Kidney (tissue), 14 donors: Measurements from ENCODE around the gene ITGA8. TPM values are rescaled to one million over a fixed set of nuclear protein-coding genes. Genes with fewer than 3 reads are reported as not detected.

Experiments used
- DNase-seq, 5 donors: peaks; one replicate each; pipeline ENCODE4 v3.0.0-alpha.2; 2013 to 2020
- FAIRE-seq: peaks from 2 replicates; lab custom pipeline; 2012; peaks lifted over from hg19 to GRCh38; lab: Jason Lieb, UNC
- H3K27ac ChIP-seq, 2 donors: one replicate each; pipeline ENCODE4 v1.7.0; 2013; ENCODE audit warnings: low read depth in 2 of 2, low read length in 2 of 2, inconsistent platforms in 1 of 2
- H3K27me3 ChIP-seq: one replicate; pipeline ENCODE4 v1.7.1; 2013; ENCODE audit warnings: low read length, inconsistent platforms; ENCODE audit not compliant: control insufficient read depth, insufficient read depth
- H3K36me3 ChIP-seq, 3 donors: one replicate each; pipeline versions ENCODE4 v1.7.0 to v1.7.1; 2013; ENCODE audit warnings: low read length in 3 of 3, control low read depth in 1 of 3, inconsistent platforms in 1 of 3; ENCODE audit not compliant: insufficient read depth in 3 of 3, control insufficient read depth in 2 of 3
- H3K4me1 ChIP-seq, 3 donors: one replicate each; pipeline versions ENCODE4 v1.7.0 to v1.7.1; 2013; ENCODE audit warnings: low read length in 3 of 3, inconsistent platforms in 1 of 3, low read depth in 1 of 3; ENCODE audit not compliant: control insufficient read depth in 2 of 3, insufficient read depth in 2 of 3
- H3K4me3 ChIP-seq, 3 donors: one replicate each; pipeline versions ENCODE4 v1.7.0 to v1.8.1; 2013; ENCODE audit warnings: low read length in 3 of 3, control low read depth in 1 of 3, inconsistent platforms in 1 of 3
- H3K9ac ChIP-seq, 3 donors: one replicate each; pipeline versions ENCODE4 v1.7.0 to v1.7.1; 2013; ENCODE audit warnings: low read length in 3 of 3, control low read depth in 1 of 3, inconsistent platforms in 1 of 3
- H3K9me3 ChIP-seq, 3 donors: one replicate each; pipeline versions ENCODE4 v1.7.0 to v1.7.1; 2013; ENCODE audit warnings: low read length in 3 of 3, control low read depth in 1 of 3, inconsistent platforms in 1 of 3; ENCODE audit not compliant: control insufficient read depth in 2 of 3, insufficient read depth in 1 of 3
- intact Hi-C: fragments of 100-400 bp; cut with DNase I; formaldehyde crosslinking; loops from one replicate; pipeline ENCODE4 v1.11.1; 2022
- polyA plus RNA-seq: library from polyadenylated mRNA; stranded (reverse); fragments of 350-450 nt; fragmentation: Illumina TruSeq; extraction: RNeasy Lipid Tissue Mini Kit (QIAGEN cat#74804); gene quantifications from one replicate; pipeline ENCODE4 v1.2.3, GENCODE V29; 2014; ENCODE audit warnings: low read depth, low replicate concordance; ENCODE audit not compliant: insufficient read depth
- total RNA-seq: library from RNA; stranded (reverse); fragmentation: NEBNext Ultra II Directional; extraction: Animal tissue kit (Norgen Biotek cat#: 25700); gene quantifications from one replicate; pipeline ENCODE4 v1.2.1, GENCODE V29; 2021
- TF ChIP-seq, protein P1 (sequence below): IDR thresholded peaks from 3 replicates; pipeline ENCODE4 v1.5.1; 2012; ENCODE audit warnings: mild to moderate bottlenecking, moderate library complexity, borderline replicate concordance; ENCODE audit not compliant: insufficient read depth; ENCODE audit errors: extremely low read depth
- donor health status: control.
- donor health status: control.
- donor health status: control.
- donor health status: control.
- donor health status: control.
- donor health status: DM: yes; HTN: yes; CAD: no.
- donor health status: Normal renal cell carcinoma (clear cell type).

Gene ITGA8
- total and polyA plus RNA-seq, 2 donors from 2014 or later: 10.8 to 22.1 TPM

DNA sequence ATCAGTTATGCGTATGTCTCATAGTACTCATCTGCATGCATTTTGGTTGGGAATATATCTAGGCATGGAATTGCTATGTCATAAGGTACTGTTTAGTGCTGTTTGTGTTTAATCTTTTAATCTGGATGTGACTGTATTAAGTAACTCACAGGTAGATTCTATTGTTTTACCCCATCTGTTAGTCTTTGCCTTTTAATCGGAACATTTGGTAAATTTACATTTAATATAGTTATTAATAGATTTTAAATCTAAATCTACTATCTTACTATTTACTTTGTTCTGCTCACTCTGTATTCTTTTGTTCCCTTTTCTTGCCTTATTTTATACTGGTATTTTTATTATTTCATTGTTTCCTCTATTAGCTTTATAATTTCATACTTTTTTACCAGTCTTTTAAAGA is 10.6 kb upstream of the ITGA8 start:
- H3K9ac ChIP-seq: no peak overlapping the region
- no peaks in the 10 kb centered on the region for H3K36me3 ChIP-seq
- H3K27me3 ChIP-seq: no peaks in the 10 kb centered on the region
- DNase-seq: no peak
- H3K4me3 ChIP-seq: no peak overlapping the region
- intact Hi-C loops: no loop called here
- H3K27ac ChIP-seq: no peak overlapping the region
- peaks cover 0 to 3% (median 0%) of the 10 kb centered on the region in 3 donors for H3K4me1 ChIP-seq
- TF ChIP-seq, protein P1, sequence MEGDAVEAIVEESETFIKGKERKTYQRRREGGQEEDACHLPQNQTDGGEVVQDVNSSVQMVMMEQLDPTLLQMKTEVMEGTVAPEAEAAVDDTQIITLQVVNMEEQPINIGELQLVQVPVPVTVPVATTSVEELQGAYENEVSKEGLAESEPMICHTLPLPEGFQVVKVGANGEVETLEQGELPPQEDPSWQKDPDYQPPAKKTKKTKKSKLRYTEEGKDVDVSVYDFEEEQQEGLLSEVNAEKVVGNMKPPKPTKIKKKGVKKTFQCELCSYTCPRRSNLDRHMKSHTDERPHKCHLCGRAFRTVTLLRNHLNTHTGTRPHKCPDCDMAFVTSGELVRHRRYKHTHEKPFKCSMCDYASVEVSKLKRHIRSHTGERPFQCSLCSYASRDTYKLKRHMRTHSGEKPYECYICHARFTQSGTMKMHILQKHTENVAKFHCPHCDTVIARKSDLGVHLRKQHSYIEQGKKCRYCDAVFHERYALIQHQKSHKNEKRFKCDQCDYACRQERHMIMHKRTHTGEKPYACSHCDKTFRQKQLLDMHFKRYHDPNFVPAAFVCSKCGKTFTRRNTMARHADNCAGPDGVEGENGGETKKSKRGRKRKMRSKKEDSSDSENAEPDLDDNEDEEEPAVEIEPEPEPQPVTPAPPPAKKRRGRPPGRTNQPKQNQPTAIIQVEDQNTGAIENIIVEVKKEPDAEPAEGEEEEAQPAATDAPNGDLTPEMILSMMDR: no peak
- no peak for FAIRE-seq
- no peaks in the 10 kb centered on the region for H3K9me3 ChIP-seq

DNA sequence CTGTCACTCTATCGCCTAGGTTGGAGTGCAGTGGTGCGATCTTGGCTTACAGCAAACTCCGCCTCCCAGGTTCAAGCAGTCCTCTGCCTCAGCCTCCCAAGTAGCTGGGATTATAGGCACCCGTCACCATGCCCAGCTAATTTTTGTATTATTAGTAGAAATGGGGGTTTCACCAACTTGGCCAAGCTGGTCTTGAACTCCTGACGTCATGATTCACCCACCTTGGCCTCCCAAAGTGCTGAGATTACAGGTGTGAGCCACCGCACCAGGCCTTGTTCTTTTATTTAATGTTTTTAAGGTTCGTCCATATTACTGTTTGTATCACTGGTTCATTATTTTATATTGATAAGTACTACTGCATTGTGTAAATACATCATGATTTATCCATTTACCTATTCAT is 10.2 kb upstream of the ITGA8 start:
- H3K9ac ChIP-seq: no peak overlapping the region
- H3K36me3 ChIP-seq: no peaks in the 10 kb centered on the region
- no peaks in the 10 kb centered on the region for H3K27me3 ChIP-seq
- no peak overlapping the region for H3K27ac ChIP-seq
- TF ChIP-seq, protein P1: no peak
- DNase-seq (no peak), FAIRE-seq (no peak)
- intact Hi-C loops: loop anchor here (5.0 kb wide), 1 partner anchor 298 kb away; no protein-coding TSS in a partner anchor
- no peak overlapping the region for H3K4me3 ChIP-seq
- H3K4me1 ChIP-seq: peaks cover 0 to 3% (median 0%) of the 10 kb centered on the region in 3 donors
- no peaks in the 10 kb centered on the region for H3K9me3 ChIP-seq

DNA sequence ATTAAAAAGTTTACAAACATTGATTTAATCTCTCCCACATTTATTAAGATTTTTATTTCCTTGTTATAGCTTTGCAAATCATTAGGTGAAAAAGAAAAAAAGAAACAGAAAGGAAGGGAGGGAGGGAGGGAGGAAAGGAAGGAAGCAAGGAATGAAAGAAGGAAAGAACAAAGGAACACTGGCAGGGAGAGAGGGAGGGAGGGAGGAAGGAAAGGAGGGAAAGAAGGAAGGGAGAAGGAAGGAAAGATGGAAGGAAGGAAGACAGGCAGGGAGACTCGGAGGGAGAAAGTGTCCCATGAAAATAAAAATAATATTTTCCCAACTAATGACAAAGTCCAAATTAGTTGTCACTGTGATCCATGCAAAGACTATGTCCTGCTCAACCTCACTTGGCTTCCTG is 6.3 kb upstream of the ITGA8 start:
- TF ChIP-seq, protein P1: no peak
- FAIRE-seq: no peak
- intact Hi-C loops: loop anchor here (5.0 kb wide), 1 partner anchor 294 kb away; no protein-coding TSS in a partner anchor

DNA sequence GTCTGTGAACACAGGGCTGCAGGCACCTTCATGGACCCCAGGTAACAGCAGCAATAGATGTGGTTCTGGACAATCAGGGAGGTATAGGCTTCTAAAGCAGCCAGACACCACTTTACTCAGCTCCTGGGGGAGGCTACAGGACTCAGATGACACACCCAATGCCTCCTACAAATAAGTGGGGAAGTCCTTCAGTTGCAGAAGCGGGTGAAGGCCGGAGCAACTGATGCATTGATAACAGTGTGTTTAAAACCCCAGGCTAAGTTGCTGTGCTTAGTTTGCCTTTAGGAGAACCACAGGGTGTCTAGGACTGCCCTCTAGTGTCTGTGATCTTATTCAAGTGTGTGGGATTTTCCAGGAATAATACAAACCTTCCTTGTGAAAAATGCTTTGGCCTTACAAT is 5.9 kb upstream of the ITGA8 start:
- DNase-seq (peak in 4 of 5 donors; percentile 38 to 85 (median 58)), FAIRE-seq (peak; percentile 86)
- Histone ChIP-seq H3K4me3 (no peak overlapping the region), H3K9me3 (no peaks in the 10 kb centered on the region), H3K36me3 (no peaks in the 10 kb centered on the region), H3K9ac (no peak overlapping the region), H3K27me3 (no peaks in the 10 kb centered on the region), H3K4me1 (peaks cover 0 to 3% (median 0%) of the 10 kb centered on the region in 3 donors), H3K27ac (no peak overlapping the region)
- intact Hi-C loops: loop anchor here (5.0 kb wide), 1 partner anchor 293 kb away; no protein-coding TSS in a partner anchor
- TF ChIP-seq, protein P1: peak; percentile 51

More for the DNA sequence above, 6.3 kb upstream of the ITGA8 start:
- Histone ChIP-seq H3K4me1 (peaks cover 0 to 3% (median 0%) of the 10 kb centered on the region in 3 donors), H3K27ac (no peak overlapping the region), H3K9ac (no peak overlapping the region), H3K9me3 (no peaks in the 10 kb centered on the region), H3K4me3 (no peak overlapping the region), H3K27me3 (no peaks in the 10 kb centered on the region), H3K36me3 (no peaks in the 10 kb centered on the region)
- no peak for DNase-seq
